HEK293T (cell line): ENCODE data around the gene RCOR2.

ENCODE experiments used
- BHLHE40 ChIP-seq: fragments of 450-650 bp; IDR thresholded peaks from 2 replicates; pipeline ENCODE4 v1.6.1; 2016; ENCODE audit warnings: mild to moderate bottlenecking, moderate library complexity, borderline replicate concordance
- CTBP1 ChIP-seq: fragments of 450-650 bp; IDR thresholded peaks from 2 replicates; pipeline ENCODE4 v1.6.1; 2016; ENCODE audit warnings: borderline replicate concordance
- FOXA1 ChIP-seq: fragments of 450-650 bp; IDR thresholded peaks from 2 replicates; pipeline ENCODE4 v1.6.1; 2016; ENCODE audit warnings: mild to moderate bottlenecking
- FOXK2 ChIP-seq: fragments of 450-650 bp; IDR thresholded peaks from 2 replicates; pipeline ENCODE4 v1.6.1; 2016; ENCODE audit warnings: mild to moderate bottlenecking
- FOXM1 ChIP-seq: fragments of 450-650 bp; IDR thresholded peaks from 2 replicates; pipeline ENCODE4 v1.6.1; 2017; ENCODE audit warnings: mild to moderate bottlenecking, borderline replicate concordance
- HDGF ChIP-seq: fragments of 450-650 bp; IDR thresholded peaks from 2 replicates; pipeline ENCODE4 v1.6.1; 2017; ENCODE audit warnings: antibody characterized with exemption, borderline replicate concordance
- SP1 ChIP-seq: fragments of 450-650 bp; IDR thresholded peaks from 2 replicates; pipeline ENCODE4 v1.6.1; 2017
- SUZ12 ChIP-seq: fragments of 450-650 bp; IDR thresholded peaks from 2 replicates; pipeline ENCODE4 v1.6.1; 2016; ENCODE audit warnings: mild to moderate bottlenecking

- TF ChIP-seq FOXM1 (no peak), HDGF (no peak), FOXK2 (no peak), FOXA1 (no peak), BHLHE40 (no peak), SUZ12 (no peak), SP1 (no peak), CTBP1 (no peak)
These were observed 50.8 kb downstream of the RCOR2 start for GRCh38 chr11:63866211-63866610.
